Astrocyte of the spinal cord (primary cell): Measurements from ENCODE around the gene PCDHGB2.
"Not testable (repeated sequence)": the region's sequence is repeated elsewhere in the genome, so short reads cannot be mapped to it uniquely, and the experiment has no call there.

Experiments used
- DNase-seq: peaks from one replicate; pipeline ENCODE4 v3.0.0; 2011; ENCODE audit warnings: low read depth, low spot score
- H3K4me3 ChIP-seq: 2 replicates; pipeline ENCODE4 v1.5.1; 2011; ENCODE audit warnings: low read depth, mild to moderate bottlenecking, low read length, moderate library complexity
- CTCF ChIP-seq: IDR thresholded peaks from 2 replicates; pipeline ENCODE4 v1.5.1; 2012; ENCODE audit warnings: low read depth, mild to moderate bottlenecking, low read length, inconsistent platforms
- in situ Hi-C: cut with HindIII; loops from 2 replicates; pipeline ENCODE4 v1.10.0; 2017; ENCODE audit warnings: low sequenced_read_pairs

PCDHGB2 gene

GRCh38 chr5:141343242-141343952 is 16.4 kb upstream of the PCDHGB2 start, which contains the start of gene PCDHGA3:
TSS of gene PCDHGA3 (plus strand) at chr5:141343829. CDS start at chr5:141344034, 205 bp downstream.
- DNase-seq, result peak; percentile 62
- peak; percentile 49 for TF ChIP-seq CTCF
- H3K4me3 ChIP-seq, result peak within 1 kb of the TSS; percentile 39
- in situ Hi-C loops, result no loop called here

DNA sequence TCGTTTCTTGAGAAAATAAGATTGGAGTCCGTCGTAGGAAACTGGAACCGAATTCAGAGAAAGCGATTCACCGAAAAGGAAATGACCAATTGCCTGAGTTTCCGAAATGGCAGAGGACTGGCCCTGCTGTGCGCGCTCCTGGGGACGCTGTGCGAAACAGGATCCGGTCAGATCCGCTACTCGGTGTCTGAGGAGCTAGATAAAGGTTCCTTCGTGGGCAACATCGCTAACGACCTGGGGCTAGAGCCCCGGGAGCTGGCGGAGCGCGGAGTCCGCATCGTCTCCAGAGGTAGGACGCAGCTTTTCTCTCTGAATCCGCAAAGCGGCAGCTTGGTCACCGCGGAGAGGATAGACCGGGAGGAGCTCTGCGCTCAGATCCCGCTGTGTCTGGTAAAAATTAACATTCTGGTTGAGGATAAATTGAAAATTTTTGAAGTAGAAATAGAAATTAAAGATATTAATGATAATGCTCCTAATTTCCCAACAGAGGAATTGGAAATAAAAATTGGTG is 15.8 kb upstream of the PCDHGB2 start:
- in situ Hi-C loops, result no loop called here
- no peak for DNase-seq
- H3K4me3 ChIP-seq, result peak overlapping the region; percentile 39
- TF ChIP-seq CTCF, result no peak

GRCh38 chr5:141345327-141345726 is 14.5 kb upstream of the PCDHGB2 start:
- in situ Hi-C loops, result no loop called here

GRCh38 chr5:141346017-141346416 is 13.8 kb upstream of the PCDHGB2 start:
- in situ Hi-C loops, H3K4me3 ChIP-seq, DNase-seq: not testable (repeated sequence)

More at GRCh38 chr5:141345327-141345726, 14.5 kb upstream of the PCDHGB2 start:
- TF ChIP-seq CTCF, result no peak
- no peak for DNase-seq
- no peak overlapping the region for H3K4me3 ChIP-seq

DNA sequence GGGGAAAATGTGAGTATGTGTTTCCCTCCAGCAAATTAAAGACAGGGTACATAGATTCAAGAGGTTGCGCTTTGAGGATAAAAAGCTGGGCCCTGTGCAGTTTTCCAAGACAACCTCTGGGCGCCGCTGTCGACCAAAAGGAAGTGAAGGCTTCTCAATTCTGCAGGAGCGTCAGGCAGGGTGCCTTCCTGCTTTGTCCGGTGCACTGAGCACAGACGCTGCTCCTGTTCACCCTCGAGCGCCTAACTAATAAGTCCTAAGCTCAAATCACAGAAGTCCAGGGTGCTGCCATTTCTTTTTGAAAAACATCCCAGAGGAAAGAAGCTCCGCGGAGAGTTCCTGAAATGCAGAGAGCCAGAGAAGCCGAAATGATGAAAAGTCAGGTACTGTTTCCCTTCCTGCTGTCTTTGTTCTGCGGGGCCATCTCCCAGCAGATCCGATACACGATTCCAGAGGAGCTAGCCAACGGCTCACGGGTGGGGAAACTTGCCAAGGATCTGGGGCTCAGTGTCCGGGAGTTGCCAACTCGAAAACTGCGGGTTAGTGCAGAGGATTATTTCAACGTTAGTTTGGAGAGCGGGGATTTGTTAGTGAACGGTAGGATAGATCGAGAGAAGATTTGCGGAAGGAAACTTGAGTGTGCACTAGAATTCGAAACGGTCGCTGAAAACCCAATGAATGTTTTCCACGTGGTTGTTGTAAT is 9.7 kb upstream of the PCDHGB2 start, which contains the start of gene PCDHGB1:
Gene PCDHGB1, plus strand, starts transcription at position 183 of the 703 bp plus-strand sequence. Its CDS starts 162 bp downstream, at position 345.
- in situ Hi-C loops, result no loop called here
- peak within 1 kb of the TSS; percentile 32 for H3K4me3 ChIP-seq
- peak; percentile 53 for DNase-seq

DNA sequence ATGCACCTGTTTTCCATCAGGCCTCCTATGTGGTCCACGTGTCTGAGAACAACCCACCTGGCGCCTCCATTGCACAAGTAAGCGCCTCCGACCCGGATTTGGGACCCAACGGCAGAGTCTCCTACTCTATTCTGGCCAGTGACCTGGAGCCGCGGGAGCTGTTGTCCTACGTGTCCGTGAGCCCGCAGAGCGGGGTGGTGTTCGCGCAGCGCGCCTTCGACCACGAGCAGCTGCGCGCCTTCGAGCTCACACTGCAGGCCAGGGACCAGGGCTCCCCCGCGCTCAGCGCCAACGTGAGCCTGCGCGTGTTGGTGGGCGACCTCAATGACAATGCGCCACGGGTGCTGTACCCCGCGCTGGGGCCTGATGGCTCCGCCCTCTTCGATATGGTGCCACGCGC is 8.2 kb upstream of the PCDHGB2 start:
- H3K4me3 ChIP-seq, result no peak overlapping the region
- no peak for TF ChIP-seq CTCF
- no peak for DNase-seq
- in situ Hi-C loops, result no loop called here

More for the DNA sequence above, 9.7 kb upstream of the PCDHGB2 start, which contains the start of gene PCDHGB1:
- TF ChIP-seq CTCF, result peak; percentile 57
